B cell (primary cell): ENCODE results near the gene NOD2. TPM values are rescaled to one million over a fixed set of nuclear protein-coding genes. Genes with fewer than 3 reads are reported as not detected.

Experiments used
- ATAC-seq: fragments of 200-7000 bp; cut with Tn5 transposase; one replicate; pipeline ENCODE4 v1.10.0; 2021; ENCODE audit warnings: low read depth, mild to moderate bottlenecking, moderate number of reproducible peaks, moderate library complexity
- CTCF ChIA-PET: fragments of 350-600 bp; sonication (Branson Sonifier 250); formaldehyde crosslinking; loops from one replicate; lab custom pipeline; 2021; ENCODE audit warnings: antibody characterized with exemption, inconsistent platforms; lab: Charles Lee
- POLR2A ChIA-PET: fragments of 350-600 bp; sonication (Branson Sonifier 250); formaldehyde crosslinking; loops from one replicate; lab custom pipeline; 2021; ENCODE audit warnings: antibody characterized with exemption; lab: Charles Lee
- DNase-seq: peaks from one replicate; pipeline ENCODE4 v3.0.0; 2013
- H2AFZ ChIP-seq: 2 replicates; pipeline ENCODE4 v1.6.1; 2012; ENCODE audit warnings: mild to moderate bottlenecking, low read depth, low read length; ENCODE audit not compliant: insufficient read depth, poor library complexity, severe bottlenecking
- H3K27ac ChIP-seq, 2 donors: 1 replicate in 1 of 2; 2 replicates in 1 of 2; pipeline ENCODE4 v1.5.1; 2012 to 2013; ENCODE audit warnings: low read length in 2 of 2, mild to moderate bottlenecking in 2 of 2, moderate library complexity in 1 of 2
- H3K27me3 ChIP-seq, 4 experiments: fragments of 200-600 bp in 1 of 4; sonication (generic) in 1 of 4; replicated peaks in 1 of 4; 1 replicate in 2 of 4; 2 replicates in 2 of 4; pipeline versions ENCODE4 v1.6.1 to v1.7.0; 2013 to 2016; ENCODE audit warnings: low read length in 3 of 4, mild to moderate bottlenecking in 2 of 4, mixed read lengths in 1 of 4, moderate library complexity in 1 of 4; ENCODE audit not compliant: insufficient read depth in 4 of 4, control insufficient read depth in 3 of 4; ENCODE audit errors: control extremely low read depth in 1 of 4
- H3K36me3 ChIP-seq, 2 experiments: replicated peaks in 1 of 2; 1 replicate in 1 of 2; 2 replicates in 1 of 2; pipeline versions ENCODE4 v1.6.1 to v1.7.1; 2013; ENCODE audit warnings: low read length in 1 of 2; ENCODE audit not compliant: insufficient read depth in 2 of 2, control insufficient read depth in 1 of 2; ENCODE audit errors: control extremely low read depth in 1 of 2, extremely low read depth in 1 of 2
- H3K4me1 ChIP-seq, 2 donors: fragments of 200-600 bp in 1 of 2; sonication (generic) in 1 of 2; 1 replicate in 1 of 2; 2 replicates in 1 of 2; pipeline versions ENCODE4 v1.5.1 to v1.6.1; 2013 to 2017; ENCODE audit warnings: low read length in 2 of 2; ENCODE audit not compliant: control insufficient read depth in 2 of 2, insufficient read depth in 2 of 2
- H3K4me2 ChIP-seq: replicated peaks from 2 replicates; pipeline ENCODE3; 2012; ENCODE audit warnings: mild to moderate bottlenecking, low read depth, low read length; ENCODE audit not compliant: poor library complexity, severe bottlenecking
- H3K4me3 ChIP-seq, 5 experiments: fragments of 200-600 bp in 1 of 5; sonication (generic) in 1 of 5; 1 replicate in 3 of 5; 2 replicates in 2 of 5; pipeline versions ENCODE4 v1.5.1 to v1.7.0; 2011 to 2016; ENCODE audit warnings: low read length in 4 of 5, mild to moderate bottlenecking in 4 of 5, low read depth in 2 of 5, control low read depth in 1 of 5, moderate library complexity in 1 of 5; ENCODE audit not compliant: insufficient read depth in 1 of 5; ENCODE audit errors: control extremely low read depth in 1 of 5, extremely low read depth in 1 of 5
- H3K79me2 ChIP-seq: fragments of 200-600 bp; sonication (generic); one replicate; pipeline ENCODE4 v1.6.0; 2016; ENCODE audit warnings: low read length; ENCODE audit not compliant: control insufficient read depth, insufficient read depth
- H3K9ac ChIP-seq: fragments of 200-600 bp; sonication (generic); 2 replicates; pipeline ENCODE4 v1.6.1; 2017; ENCODE audit warnings: mild to moderate bottlenecking, low read length, moderate library complexity
- H3K9me3 ChIP-seq, 3 donors: one replicate each; pipeline versions ENCODE4 v1.6.1 to v1.7.1; 2013; ENCODE audit warnings: low read length in 2 of 3; ENCODE audit not compliant: control insufficient read depth in 2 of 3, insufficient read depth in 1 of 3; ENCODE audit errors: control extremely low read depth in 1 of 3
- H4K20me1 ChIP-seq: 2 replicates; pipeline ENCODE4 v1.6.0; 2012; ENCODE audit warnings: mild to moderate bottlenecking, low read length; ENCODE audit not compliant: insufficient read depth, control insufficient read depth, poor library complexity, severe bottlenecking
- H3K27ac Mint-ChIP-seq: one replicate; pipeline ENCODE4 v1.8.0; 2021; ENCODE audit warnings: mixed read lengths
- H3K27me3 Mint-ChIP-seq: one replicate; pipeline ENCODE4 v1.8.0; 2021; ENCODE audit warnings: mixed read lengths
- H3K4me1 Mint-ChIP-seq: one replicate; pipeline ENCODE4 v1.8.0; 2021; ENCODE audit warnings: mixed read lengths
- H3K4me3 Mint-ChIP-seq: one replicate; pipeline ENCODE4 v1.8.0; 2021; ENCODE audit warnings: mixed read lengths
- H3K9me3 Mint-ChIP-seq: one replicate; pipeline ENCODE4 v1.8.0; 2022; ENCODE audit warnings: mixed read lengths; ENCODE audit not compliant: insufficient read depth
- EZH2 ChIP-seq: IDR thresholded peaks from 2 replicates; pipeline ENCODE4 v1.6.1; 2012; ENCODE audit warnings: borderline replicate concordance, low read depth, mild to moderate bottlenecking, moderate library complexity, low read length; ENCODE audit not compliant: insufficient read depth, poor library complexity, severe bottlenecking
- WGBS: methylation state at CpG from one replicate; pipeline ENCODE4 v1.1.5; 2013; ENCODE audit warnings: missing lambda C conversion rate; ENCODE audit not compliant: insufficient coverage; 5-methylcytosine and 5-hydroxymethylcytosine counted together
- intact Hi-C: fragments of 100-400 bp; cut with micrococcal nuclease; formaldehyde crosslinking; loops from one replicate; pipeline ENCODE4 v1.10.0; 2022
- polyA plus RNA-seq: library from polyadenylated mRNA; depleted of rRNA; stranded (reverse); fragments of >200 nt; gene quantifications from 2 replicates; pipeline ENCODE4 v1.2.3, GENCODE V29; 2012
- total RNA-seq, 2 donors: library from RNA; stranded (reverse); fragments of 120-200 nt in 1 of 2; gene quantifications; 1 replicate in 1 of 2; 2 replicates in 1 of 2; pipeline versions ENCODE4 v1.2.3 to v1.2.4, GENCODE V29; 2013 to 2022
- TF ChIP-seq, protein P1 (sequence below): fragments of 200-600 bp; IDR thresholded peaks from one replicate; pipeline ENCODE4 v1.8.0; 2022; ENCODE audit warnings: antibody characterized with exemption, mild to moderate bottlenecking

The NOD2 gene
- total and polyA plus RNA-seq, 2 donors (not counting 1 experiment from before 2014, with no cell fraction given), result 1.2 to 1.8 TPM

DNA sequence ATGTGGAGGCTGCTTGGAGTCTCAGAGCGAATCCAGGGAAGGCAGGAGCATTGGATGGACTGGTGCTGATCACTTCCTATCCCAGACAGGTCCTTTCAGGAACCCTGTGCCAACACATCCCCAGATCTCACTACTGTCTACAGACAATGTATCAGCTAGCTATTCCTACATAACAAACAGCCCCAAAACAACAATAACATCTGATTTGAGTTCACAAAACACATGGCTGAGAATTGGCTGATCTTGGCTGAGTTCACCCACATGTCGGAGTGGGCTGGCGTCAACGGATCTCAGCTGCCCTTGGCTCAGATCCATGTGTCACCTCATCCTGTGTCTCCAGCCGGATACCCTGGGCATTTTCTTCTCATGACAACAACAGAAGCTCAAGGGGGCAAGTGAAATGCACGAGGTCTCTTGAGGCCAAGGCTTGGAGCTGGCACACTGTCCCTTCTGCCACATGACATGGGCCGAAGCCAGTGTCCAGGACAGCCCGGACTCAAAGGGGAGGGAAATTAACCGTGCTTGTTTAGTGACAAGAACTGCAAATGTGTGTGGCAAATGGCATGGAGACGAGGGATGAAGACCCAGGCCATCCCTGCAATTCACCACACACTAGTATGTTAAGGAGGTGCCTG lies 31.0 kb upstream of the NOD2 start:
- H3K4me3 Mint-ChIP-seq, result no peak overlapping the region
- H3K9me3 ChIP-seq, result peaks cover 0 to 13% (median 0%) of the 10 kb centered on the region in 3 donors
- H3K79me2 ChIP-seq, result no peaks in the 10 kb centered on the region
- intact Hi-C loops, result no loop called here
- H4K20me1 ChIP-seq, result no peaks in the 10 kb centered on the region
- peaks cover 16% of the 10 kb centered on the region for H3K4me1 Mint-ChIP-seq
- TF ChIP-seq EZH2, result no peak
- TF ChIP-seq, protein P1, sequence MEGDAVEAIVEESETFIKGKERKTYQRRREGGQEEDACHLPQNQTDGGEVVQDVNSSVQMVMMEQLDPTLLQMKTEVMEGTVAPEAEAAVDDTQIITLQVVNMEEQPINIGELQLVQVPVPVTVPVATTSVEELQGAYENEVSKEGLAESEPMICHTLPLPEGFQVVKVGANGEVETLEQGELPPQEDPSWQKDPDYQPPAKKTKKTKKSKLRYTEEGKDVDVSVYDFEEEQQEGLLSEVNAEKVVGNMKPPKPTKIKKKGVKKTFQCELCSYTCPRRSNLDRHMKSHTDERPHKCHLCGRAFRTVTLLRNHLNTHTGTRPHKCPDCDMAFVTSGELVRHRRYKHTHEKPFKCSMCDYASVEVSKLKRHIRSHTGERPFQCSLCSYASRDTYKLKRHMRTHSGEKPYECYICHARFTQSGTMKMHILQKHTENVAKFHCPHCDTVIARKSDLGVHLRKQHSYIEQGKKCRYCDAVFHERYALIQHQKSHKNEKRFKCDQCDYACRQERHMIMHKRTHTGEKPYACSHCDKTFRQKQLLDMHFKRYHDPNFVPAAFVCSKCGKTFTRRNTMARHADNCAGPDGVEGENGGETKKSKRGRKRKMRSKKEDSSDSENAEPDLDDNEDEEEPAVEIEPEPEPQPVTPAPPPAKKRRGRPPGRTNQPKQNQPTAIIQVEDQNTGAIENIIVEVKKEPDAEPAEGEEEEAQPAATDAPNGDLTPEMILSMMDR, result no peak
- no peaks in the 10 kb centered on the region for H3K27me3 ChIP-seq
- H3K4me3 ChIP-seq, result no peak overlapping the region
- H3K9me3 Mint-ChIP-seq, result no peaks in the 10 kb centered on the region
- H3K27me3 Mint-ChIP-seq, result no peaks in the 10 kb centered on the region
- H3K27ac ChIP-seq, result no peak overlapping the region
- no peak overlapping the region for H3K4me2 ChIP-seq
- ATAC-seq (no peak), DNase-seq (no peak)
- CTCF ChIA-PET, result interaction anchor here (0.9 to 8.8 kb wide), 3 partner anchors 14 to 450 kb away, joined by 3 to 154 read pairs (median 4); partner anchors contain the start of gene SNX20
- H3K27ac Mint-ChIP-seq, result no peak overlapping the region
- no peak overlapping the region for H2AFZ ChIP-seq
- H3K36me3 ChIP-seq, result no peaks in the 10 kb centered on the region
- 97% methylated on average over 9 of the region's 10 CpGs for WGBS
- H3K4me1 ChIP-seq, result peaks cover 10 to 21% of the 10 kb centered on the region in 2 donors
- no peak overlapping the region for H3K9ac ChIP-seq
- POLR2A ChIA-PET, result no interaction called here

GRCh38 chr16:50664270-50664669 lies 29.1 kb upstream of the NOD2 start:
- H3K4me3 Mint-ChIP-seq, result peak overlapping the region; percentile 86
- no peaks in the 10 kb centered on the region for H3K9me3 Mint-ChIP-seq
- H3K9ac ChIP-seq, result no peak overlapping the region
- ATAC-seq (no peak), DNase-seq (no peak)
- H2AFZ ChIP-seq, result peak overlapping the region; percentile 81
- no peak overlapping the region for H3K27ac Mint-ChIP-seq
- intact Hi-C loops, result no loop called here
- H3K9me3 ChIP-seq, result peaks cover 0 to 13% (median 0%) of the 10 kb centered on the region in 3 donors
- TF ChIP-seq EZH2, result no peak
- TF ChIP-seq, protein P1, result no peak
- no peaks in the 10 kb centered on the region for H3K79me2 ChIP-seq
- H4K20me1 ChIP-seq, result no peaks in the 10 kb centered on the region
- peaks cover 25% of the 10 kb centered on the region for H3K4me1 Mint-ChIP-seq
- no peak overlapping the region for H3K4me2 ChIP-seq
- no peaks in the 10 kb centered on the region for H3K27me3 ChIP-seq
- H3K4me1 ChIP-seq, result peaks cover 10 to 21% of the 10 kb centered on the region in 2 donors
- H3K36me3 ChIP-seq, result peaks cover 0 to 9% of the 10 kb centered on the region in 2 experiments
- 93% methylated on average over 3 of the region's 5 CpGs for WGBS
- ChIA-PET POLR2A (interaction anchor here (0.6 kb wide), 1 partner anchor 75 kb away, joined by 3 read pairs; no protein-coding TSS in a partner anchor), CTCF (interaction anchor here (0.9 to 8.8 kb wide), 22 partner anchors 9 to 639 kb away, joined by 3 to 154 read pairs (median 5); partner anchors contain the start of genes CNEP1R1, NKD1 and SNX20)
- H3K27ac ChIP-seq, result no peak overlapping the region
- H3K4me3 ChIP-seq, result no peak overlapping the region
- no peaks in the 10 kb centered on the region for H3K27me3 Mint-ChIP-seq
